Neural cell (in vitro differentiated cells): ENCODE data around the gene ARL15. TPM values are rescaled to one million over a fixed set of nuclear protein-coding genes. Genes with fewer than 3 reads are reported as not detected.

ENCODE experiments used
- H2AFZ ChIP-seq: fragments of 200-600, 300-800 bp; sonication (generic), shearing (Covaris generic); 2 replicates; pipeline ENCODE4 v1.6.0; 2014; ENCODE audit warnings: low read depth, mild to moderate bottlenecking, antibody characterized with exemption, low read length, moderate library complexity
- H3F3A ChIP-seq: fragments of 200-600 bp; shearing (Covaris generic); 2 replicates; pipeline ENCODE4 v1.6.1; 2016; ENCODE audit warnings: mild to moderate bottlenecking, moderate library complexity, mixed read lengths, antibody characterized with exemption, low read length; ENCODE audit not compliant: insufficient read depth, poor library complexity, severe bottlenecking
- H3K27ac ChIP-seq: fragments of 200-600, 300-800 bp; sonication (generic), shearing (Covaris generic); 2 replicates; pipeline ENCODE4 v1.5.1; 2014; ENCODE audit warnings: mild to moderate bottlenecking, low read length, moderate library complexity
- H3K27me3 ChIP-seq: fragments of 300-800, 200-600 bp; sonication (generic), shearing (Covaris generic); 2 replicates; pipeline ENCODE4 v1.6.0; 2014; ENCODE audit warnings: mild to moderate bottlenecking, low read depth, low read length, moderate library complexity; ENCODE audit not compliant: insufficient read depth
- H3K36me3 ChIP-seq: fragments of 300-800, 200-600 bp; sonication (generic), shearing (Covaris generic); 2 replicates; pipeline ENCODE4 v1.5.1; 2014; ENCODE audit warnings: mild to moderate bottlenecking, antibody characterized with exemption, low read length, moderate library complexity; ENCODE audit not compliant: insufficient read depth
- H3K4me2 ChIP-seq: fragments of 300-800, 200-600 bp; sonication (generic), shearing (Covaris generic); 2 replicates; pipeline ENCODE4 v1.6.0; 2014; ENCODE audit warnings: mild to moderate bottlenecking, low read length
- H3K4me3 ChIP-seq: fragments of 300-800, 200-600 bp; sonication (generic), shearing (Covaris generic); 2 replicates; pipeline ENCODE4 v1.5.1; 2014; ENCODE audit warnings: mild to moderate bottlenecking, low read length, moderate library complexity
- H3K79me2 ChIP-seq: fragments of 200-600 bp; shearing (Covaris generic); replicated peaks from 2 replicates; pipeline ENCODE4 v1.6.0; 2014; ENCODE audit warnings: mild to moderate bottlenecking, low read length, moderate library complexity; ENCODE audit not compliant: insufficient read depth
- H3K9ac ChIP-seq: fragments of 300-800, 200-600 bp; sonication (generic), shearing (Covaris generic); 2 replicates; pipeline ENCODE4 v1.6.1; 2016; ENCODE audit warnings: mild to moderate bottlenecking, low read length, mixed read lengths
- H3K9me2 ChIP-seq: fragments of 200-600 bp; shearing (Covaris generic); 2 replicates; pipeline ENCODE4 v1.6.1; 2016; ENCODE audit warnings: mild to moderate bottlenecking, low read length, mixed read lengths; ENCODE audit not compliant: insufficient read depth
- H3K9me3 ChIP-seq: fragments of 200-600, 300-800 bp; sonication (generic), shearing (Covaris generic); 2 replicates; pipeline ENCODE4 v1.6.1; 2016; ENCODE audit warnings: mild to moderate bottlenecking, mixed run types, low read length, moderate library complexity, mixed read lengths
- H4K20me1 ChIP-seq: fragments of 200-600 bp; shearing (Covaris generic); 2 replicates; pipeline ENCODE4 v1.6.1; 2016; ENCODE audit warnings: mild to moderate bottlenecking, mixed run types; ENCODE audit not compliant: insufficient read depth
- CTCF ChIP-seq: fragments of 450-650 bp; IDR thresholded peaks from 2 replicates; pipeline ENCODE4 v1.5.1; 2014; ENCODE audit warnings: antibody characterized with exemption, mild to moderate bottlenecking, moderate library complexity; ENCODE audit not compliant: poor library complexity, severe bottlenecking
- EP300 ChIP-seq: fragments of 450-650 bp; conservative IDR thresholded peaks from 2 replicates; pipeline ENCODE4 v1.6.1; 2014; ENCODE audit warnings: antibody characterized with exemption, mild to moderate bottlenecking, moderate library complexity; ENCODE audit not compliant: poor library complexity, severe bottlenecking
- EZH2 ChIP-seq: fragments of 200-600, 300-800 bp; shearing (Covaris generic), sonication (generic); IDR thresholded peaks from 2 replicates; pipeline ENCODE4 v1.6.1; 2014; ENCODE audit warnings: antibody characterized with exemption, low read length, borderline replicate concordance, mild to moderate bottlenecking; ENCODE audit not compliant: insufficient read depth, poor library complexity, severe bottlenecking
- MXI1 ChIP-seq: fragments of 450-650 bp; conservative IDR thresholded peaks from 2 replicates; pipeline ENCODE4 v1.6.1; 2014; ENCODE audit warnings: antibody characterized with exemption, mild to moderate bottlenecking; ENCODE audit not compliant: poor library complexity, severe bottlenecking
- POLR2AphosphoS5 ChIP-seq: IDR thresholded peaks from 2 replicates; pipeline ENCODE4 v1.6.1; 2012
- RAD21 ChIP-seq: fragments of 450-650 bp; conservative IDR thresholded peaks from 2 replicates; pipeline ENCODE4 v1.6.1; 2014; ENCODE audit warnings: antibody characterized with exemption, mild to moderate bottlenecking, moderate library complexity
- REST ChIP-seq: IDR thresholded peaks from 2 replicates; pipeline ENCODE4 v1.6.1; 2012; ENCODE audit warnings: borderline replicate concordance
- SMC3 ChIP-seq: fragments of 450-650 bp; conservative IDR thresholded peaks from 2 replicates; pipeline ENCODE4 v1.6.1; 2014; ENCODE audit warnings: antibody characterized with exemption, mild to moderate bottlenecking, moderate library complexity; ENCODE audit not compliant: poor library complexity
- TAF1 ChIP-seq: IDR thresholded peaks from 2 replicates; pipeline ENCODE4 v1.6.1; 2012; ENCODE audit warnings: low read depth
- polyA plus RNA-seq: library from polyadenylated mRNA; depleted of rRNA; stranded (reverse); fragments of >200 nt; gene quantifications from 2 replicates; pipeline ENCODE4 v1.2.3, GENCODE V29; 2014

ARL15 gene
- polyA plus RNA-seq, 1 donor from 2014 or later, result 51.9 TPM

- no peak overlapping the region for H3K4me2 ChIP-seq
- no peak overlapping the region for H2AFZ ChIP-seq
Measured at GRCh38 chr5:54162184-54162583, 148.2 kb downstream of the ARL15 start.

GRCh38 chr5:54160329-54160728 lies 150.0 kb downstream of the ARL15 start:
- Histone ChIP-seq H3K9me2 (no peaks in the 10 kb centered on the region), H3K4me3 (no peak overlapping the region), H3K4me2 (no peak overlapping the region), H3F3A (no peaks in the 10 kb centered on the region), H2AFZ (no peak overlapping the region), H3K36me3 (no peaks in the 10 kb centered on the region), H4K20me1 (no peaks in the 10 kb centered on the region), H3K27ac (no peak overlapping the region), H3K27me3 (no peaks in the 10 kb centered on the region), H3K9me3 (no peaks in the 10 kb centered on the region), H3K9ac (no peak overlapping the region), H3K79me2 (no peaks in the 10 kb centered on the region)
- TF ChIP-seq CTCF, result no peak
- no peak for TF ChIP-seq REST
- TF ChIP-seq TAF1, result no peak
- TF ChIP-seq EP300, result no peak
- no peak for TF ChIP-seq SMC3
- TF ChIP-seq EZH2, result no peak

More at GRCh38 chr5:54162184-54162583, 148.2 kb downstream of the ARL15 start:
- Histone ChIP-seq H3K27ac (no peak overlapping the region), H3K4me3 (no peak overlapping the region), H3K9me3 (no peaks in the 10 kb centered on the region), H3F3A (no peaks in the 10 kb centered on the region), H3K9me2 (no peaks in the 10 kb centered on the region), H4K20me1 (no peaks in the 10 kb centered on the region), H3K36me3 (no peaks in the 10 kb centered on the region), H3K79me2 (no peaks in the 10 kb centered on the region), H3K9ac (no peak overlapping the region), H3K27me3 (no peaks in the 10 kb centered on the region)
- TF ChIP-seq MXI1, result no peak
- TF ChIP-seq EZH2, result no peak
- TF ChIP-seq POLR2AphosphoS5, result no peak
- TF ChIP-seq SMC3, result no peak
- no peak for TF ChIP-seq CTCF
- TF ChIP-seq EP300, result no peak
- TF ChIP-seq TAF1, result no peak
- no peak for TF ChIP-seq REST
- no peak for TF ChIP-seq RAD21
